Calu3 (cell line): ENCODE measurements around the gene CHMP5. TPM values are rescaled to one million over a fixed set of nuclear protein-coding genes. Genes with fewer than 3 reads are reported as not detected.

Experiments used
- BruUV-seq: library from RNA; stranded (reverse); fragments of 400-500 nt; replicated peaks from 2 replicates; lab custom pipeline; 2021; lab: Mats Ljungman, UMichigan
- CTCF ChIA-PET: fragments of 300-600 bp; sonication (Branson Sonifier 250); formaldehyde crosslinking; loops from one replicate; lab custom pipeline; 2022; ENCODE audit warnings: antibody characterized with exemption; lab: Charles Lee
- DNase-seq: peaks from one replicate; pipeline ENCODE4 v3.0.0; 2022
- H3K27ac Mint-ChIP-seq: one replicate; pipeline ENCODE4 v1.8.0; 2022; ENCODE audit warnings: mixed read lengths; ENCODE audit not compliant: unreplicated experiment
- H3K27me3 Mint-ChIP-seq: one replicate; pipeline ENCODE4 v1.8.0; 2022; ENCODE audit warnings: mixed read lengths; ENCODE audit not compliant: unreplicated experiment
- H3K36me3 Mint-ChIP-seq: one replicate; pipeline ENCODE4 v1.8.0; 2022; ENCODE audit warnings: mild to moderate bottlenecking, moderate library complexity, mixed read lengths; ENCODE audit not compliant: insufficient read depth, unreplicated experiment
- H3K4me1 Mint-ChIP-seq: one replicate; pipeline ENCODE4 v1.8.0; 2022; ENCODE audit warnings: mild to moderate bottlenecking, low read depth, mixed read lengths; ENCODE audit not compliant: unreplicated experiment
- H3K4me3 Mint-ChIP-seq: one replicate; pipeline ENCODE4 v1.8.0; 2022; ENCODE audit warnings: mild to moderate bottlenecking, low read depth, moderate library complexity, mixed read lengths; ENCODE audit not compliant: unreplicated experiment
- H3K9me3 Mint-ChIP-seq: one replicate; pipeline ENCODE4 v1.8.0; 2022; ENCODE audit warnings: low read depth, mixed read lengths; ENCODE audit not compliant: unreplicated experiment
- CTCF ChIP-seq: fragments of 200-600 bp; IDR thresholded peaks from one replicate; pipeline ENCODE4 v1.8.0; 2022; ENCODE audit warnings: antibody characterized with exemption; ENCODE audit not compliant: unreplicated experiment
- intact Hi-C: fragments of 100-400 bp; cut with micrococcal nuclease; formaldehyde crosslinking; loops from one replicate; pipeline ENCODE4 v1.10.0; 2022; ENCODE audit not compliant: unreplicated experiment
- total RNA-seq: library from RNA; stranded (reverse); gene quantifications from 2 replicates; pipeline ENCODE4 v1.2.3, GENCODE V29; 2022

The CHMP5 gene
- total RNA-seq, 1 experiment from 2014 or later = 49.6 TPM

- TF ChIP-seq CTCF = no peak
- Mint-ChIP-seq H3K9me3 (peaks cover 5% of the 10 kb centered on the region), H3K4me1 (peaks cover 56% of the 10 kb centered on the region), H3K27ac (peak overlapping the region; percentile 90), H3K4me3 (peak overlapping the region; percentile 10), H3K27me3 (no peaks in the 10 kb centered on the region), H3K36me3 (peaks cover 16% of the 10 kb centered on the region)
- CTCF ChIA-PET = no interaction called here
- DNase-seq = no peak
- BruUV-seq = no TSS peak
- intact Hi-C loops = no loop called here
These were observed 32.0 kb upstream of the CHMP5 start for GRCh38 chr9:33232815-33233214.

- Mint-ChIP-seq H3K36me3 (peaks cover 16% of the 10 kb centered on the region), H3K27ac (peak overlapping the region; percentile 90), H3K9me3 (peaks cover 5% of the 10 kb centered on the region), H3K4me3 (peak overlapping the region; percentile 8), H3K4me1 (peaks cover 56% of the 10 kb centered on the region), H3K27me3 (no peaks in the 10 kb centered on the region)
- DNase-seq = peak; percentile 90
- TF ChIP-seq CTCF = no peak
- intact Hi-C loops = no loop called here
- BruUV-seq = TSS peak; percentile 71
- CTCF ChIA-PET = interaction anchor here (0.8 to 1.4 kb wide), 6 partner anchors 31 to 390 kb away, joined by 3 to 4 read pairs (median 3); partner anchors contain the start of genes B4GALT1, BAG1 and CHMP5
These were observed 31.1 kb upstream of the CHMP5 start for GRCh38 chr9:33233626-33234342.

GRCh38 chr9:33234511-33235467 lies 30.1 kb upstream of the CHMP5 start:
- TF ChIP-seq CTCF = no peak
- Mint-ChIP-seq H3K27me3 (no peaks in the 10 kb centered on the region), H3K9me3 (peaks cover 5% of the 10 kb centered on the region), H3K4me1 (peaks cover 52% of the 10 kb centered on the region), H3K36me3 (peaks cover 16% of the 10 kb centered on the region), H3K27ac (peak overlapping the region; percentile 90), H3K4me3 (peak overlapping the region; percentile 8)
- DNase-seq = no peak
- BruUV-seq = TSS peak; percentile 86
- CTCF ChIA-PET = interaction anchor here (0.9 to 1.4 kb wide), 4 partner anchors 68 to 389 kb away, joined by 3 read pairs; partner anchors contain the start of gene B4GALT1
- intact Hi-C loops = no loop called here

GRCh38 chr9:33236571-33236970 lies 28.3 kb upstream of the CHMP5 start:
- Mint-ChIP-seq H3K36me3 (peaks cover 10% of the 10 kb centered on the region), H3K4me1 (peaks cover 51% of the 10 kb centered on the region), H3K9me3 (peaks cover 5% of the 10 kb centered on the region), H3K27ac (no peak overlapping the region), H3K27me3 (no peaks in the 10 kb centered on the region), H3K4me3 (no peak overlapping the region)
- TF ChIP-seq CTCF = no peak
- no peak for DNase-seq
- intact Hi-C loops = no loop called here
- CTCF ChIA-PET = no interaction called here
- no TSS peak for BruUV-seq
